Temporal lobe (tissue), 1 donor: Measurements from ENCODE around the gene A2ML1. TPM values are rescaled to one million over a fixed set of nuclear protein-coding genes. Genes with fewer than 3 reads are reported as not detected.

Experiments used
- total RNA-seq: library from RNA; depleted of rRNA; stranded (reverse); fragments of >200 nt; gene quantifications from one replicate; pipeline ENCODE4 v1.2.3, GENCODE V29; 2014

A2ML1 gene
- total RNA-seq, 1 donor from 2014 or later, result 0.98 TPM

Other genes starting within 250 kb of the A2ML1 start
- not detected for gene AICDA, start 209.8 kb upstream of the A2ML1 start, total RNA-seq
- gene MFAP5, start 159.8 kb upstream of the A2ML1 start, total RNA-seq, result 1.7 TPM
- gene RIMKLB, start 124.6 kb upstream of the A2ML1 start, total RNA-seq, result 110 TPM
- 34.9 TPM for gene PHC1, start 91.9 kb downstream of the A2ML1 start, total RNA-seq
- gene M6PR, start 127.0 kb downstream of the A2ML1 start, total RNA-seq, result 59.7 TPM
- 7.9 TPM for gene KLRG1, start 166.9 kb downstream of the A2ML1 start, total RNA-seq